Colonic mucosa (tissue), 4 donors: ENCODE results near the gene GPR82. TPM values are rescaled to one million over a fixed set of nuclear protein-coding genes. Genes with fewer than 3 reads are reported as not detected.
"Not testable (repeated sequence)": the region's sequence is repeated elsewhere in the genome, so short reads cannot be mapped to it uniquely, and the experiment has no call there.

Source experiments
- DNase-seq: peaks from one replicate; pipeline ENCODE4 v3.0.0-alpha.2; 2020
- H3K27ac ChIP-seq: fragments of 200-600 bp; one replicate; pipeline ENCODE4 v1.8.0; 2021
- H3K27me3 ChIP-seq: fragments of 200-600 bp; one replicate; pipeline ENCODE4 v1.8.0; 2021
- H3K36me3 ChIP-seq: fragments of 200-600 bp; one replicate; pipeline ENCODE4 v1.8.0; 2021
- H3K4me1 ChIP-seq: fragments of 200-600 bp; one replicate; pipeline ENCODE4 v1.8.0; 2021; ENCODE audit warnings: mild to moderate bottlenecking
- H3K4me3 ChIP-seq: fragments of 200-600 bp; one replicate; pipeline ENCODE4 v1.8.0; 2021
- H3K9ac ChIP-seq, 2 donors: one replicate each; pipeline ENCODE4 v1.7.0; 2013; ENCODE audit warnings: control low read depth in 2 of 2, low read depth in 2 of 2, low read length in 2 of 2
- H3K9me3 ChIP-seq: fragments of 200-600 bp; one replicate; pipeline ENCODE4 v1.8.0; 2021
- CTCF ChIP-seq: fragments of 200-600 bp; IDR thresholded peaks from one replicate; pipeline ENCODE4 v1.8.0; 2022; ENCODE audit warnings: antibody characterized with exemption, mild to moderate bottlenecking
- intact Hi-C: fragments of 100-400 bp; cut with DNase I; formaldehyde crosslinking; loops from one replicate; pipeline ENCODE4 v1.14.1; 2022
- total RNA-seq, 2 donors: library from RNA; stranded (reverse); fragmentation: NEBNext Ultra II Directional in 1 of 2; extraction: Animal tissue kit (Norgen Biotek cat#: 25700) in 1 of 2; gene quantifications; one replicate each; pipeline ENCODE4 v1.2.1, GENCODE V29; 2021
- donor health status: healthy.
- donor health status: DM: no; HTN: no; CAD: no.
- donor health status: DM: no; HTN: no; CAD: no.

Gene GPR82
- under 1 TPM; 0.20 to 0.56 TPM for total RNA-seq

- Histone ChIP-seq H3K27me3 (no peaks in the 10 kb centered on the region), H3K27ac (no peak within 1 kb of the TSS), H3K9me3 (no peaks in the 10 kb centered on the region), H3K9ac (no peak within 1 kb of the TSS), H3K36me3 (no peaks in the 10 kb centered on the region), H3K4me3 (no peak within 1 kb of the TSS), H3K4me1 (no peaks in the 10 kb centered on the region)
- intact Hi-C loops = no loop called here
- no peak for TF ChIP-seq CTCF
- DNase-seq = no peak
Measured at GRCh38 chrX:41723826-41724225, at the start of gene GPR82. GPR82 (plus strand) TSS chrX:41724181; CDS start chrX:41727027, 2,846 bp downstream.

GRCh38 chrX:41676361-41676760, 47.6 kb upstream of the GPR82 start:
- intact Hi-C loops, H3K27ac ChIP-seq, DNase-seq: not testable (repeated sequence)

GRCh38 chrX:41677183-41678060, 46.6 kb upstream of the GPR82 start:
- no peak for DNase-seq
- H3K9me3 ChIP-seq = no peaks in the 10 kb centered on the region
- no peak overlapping the region for H3K9ac ChIP-seq
- no peak for TF ChIP-seq CTCF
- no peaks in the 10 kb centered on the region for H3K27me3 ChIP-seq
- no peaks in the 10 kb centered on the region for H3K4me1 ChIP-seq
- no peak overlapping the region for H3K27ac ChIP-seq
- H3K4me3 ChIP-seq = no peak overlapping the region
- intact Hi-C loops = no loop called here
- no peaks in the 10 kb centered on the region for H3K36me3 ChIP-seq

More at GRCh38 chrX:41676361-41676760, 47.6 kb upstream of the GPR82 start:
- not testable (repeated sequence) for H3K4me1 ChIP-seq, H3K9me3 ChIP-seq, H3K4me3 ChIP-seq, H3K36me3 ChIP-seq, H3K27me3 ChIP-seq, H3K9ac ChIP-seq

- no peak for TF ChIP-seq CTCF
- no peak overlapping the region for H3K4me3 ChIP-seq
- no peaks in the 10 kb centered on the region for H3K4me1 ChIP-seq
- no peaks in the 10 kb centered on the region for H3K36me3 ChIP-seq
- H3K9me3 ChIP-seq = no peaks in the 10 kb centered on the region
- intact Hi-C loops = no loop called here
- no peak for DNase-seq
- no peaks in the 10 kb centered on the region for H3K27me3 ChIP-seq
- H3K9ac ChIP-seq = no peak overlapping the region
- H3K27ac ChIP-seq = no peak overlapping the region
Measured at GRCh38 chrX:41684138-41684537, 39.8 kb upstream of the GPR82 start.

- intact Hi-C loops = no loop called here
- Histone ChIP-seq H3K36me3 (no peaks in the 10 kb centered on the region), H3K9ac (no peak overlapping the region), H3K27ac (no peak overlapping the region), H3K27me3 (no peaks in the 10 kb centered on the region), H3K4me1 (no peaks in the 10 kb centered on the region), H3K4me3 (no peak overlapping the region), H3K9me3 (no peaks in the 10 kb centered on the region)
- DNase-seq = no peak
- no peak for TF ChIP-seq CTCF
Measured at GRCh38 chrX:41684940-41685339, 39.0 kb upstream of the GPR82 start.

GRCh38 chrX:41686788-41687187, 37.2 kb upstream of the GPR82 start:
- Histone ChIP-seq H3K4me1 (no peaks in the 10 kb centered on the region), H3K27ac (no peak overlapping the region), H3K36me3 (no peaks in the 10 kb centered on the region), H3K4me3 (no peak overlapping the region), H3K9me3 (no peaks in the 10 kb centered on the region), H3K9ac (no peak overlapping the region), H3K27me3 (no peaks in the 10 kb centered on the region)
- intact Hi-C loops = no loop called here
- no peak for DNase-seq
- no peak for TF ChIP-seq CTCF
